IMR-90 (cell line): ENCODE data around the gene PFN1. TPM values are rescaled to one million over a fixed set of nuclear protein-coding genes. Genes with fewer than 3 reads are reported as not detected.

ENCODE experiments used
- ATAC-seq: fragments of 200-7000 bp; cut with Tn5 transposase; 2 replicates; pipeline ENCODE4 v1.9.1; 2020; ENCODE audit warnings: low read depth, mild to moderate bottlenecking, moderate library complexity
- BruUV-seq: library from RNA; stranded (reverse); fragments of 400-500 nt; replicated peaks from 2 replicates; lab custom pipeline; 2021; lab: Mats Ljungman, UMichigan
- CTCF ChIA-PET: fragments of 300-600 bp; formaldehyde crosslinking; extraction: SDS; loops from one replicate; lab custom pipeline; 2021; ENCODE audit warnings: antibody characterized with exemption; lab: Yijun Ruan, JAX
- POLR2A ChIA-PET: fragments of 300-600 bp; sonication (Branson Sonifier 250); formaldehyde crosslinking; loops from one replicate; lab custom pipeline; 2022; ENCODE audit warnings: antibody characterized with exemption; ENCODE audit not compliant: unreplicated experiment; lab: Charles Lee
- DNase-seq: peaks from one replicate; pipeline ENCODE4 v3.0.0; 2013
- H2AFZ ChIP-seq: replicated peaks from 2 replicates; pipeline ENCODE3; 2013; ENCODE audit warnings: low read length, mild to moderate bottlenecking; ENCODE audit not compliant: poor library complexity
- H2AK5ac ChIP-seq: 2 replicates; pipeline ENCODE4 v1.6.1; 2013; ENCODE audit warnings: low read depth, low read length, inconsistent platforms
- H2AK9ac ChIP-seq: replicated peaks from 2 replicates; pipeline ENCODE3; 2013; ENCODE audit warnings: mild to moderate bottlenecking, low read depth, low read length, moderate library complexity; ENCODE audit not compliant: poor library complexity
- H2BK120ac ChIP-seq: 2 replicates; pipeline ENCODE4 v1.6.1; 2013; ENCODE audit warnings: low read depth, low read length, inconsistent platforms
- H2BK15ac ChIP-seq: 3 replicates; pipeline ENCODE4 v1.6.1; 2013; ENCODE audit warnings: low read depth, low read length, inconsistent platforms
- H2BK20ac ChIP-seq: 2 replicates; pipeline ENCODE4 v1.6.1; 2013; ENCODE audit warnings: low read depth, mild to moderate bottlenecking, inconsistent platforms, low read length, moderate library complexity
- H2BK5ac ChIP-seq: 2 replicates; pipeline ENCODE4 v1.6.1; 2013; ENCODE audit warnings: mild to moderate bottlenecking, low read depth, low read length, inconsistent platforms; ENCODE audit not compliant: poor library complexity, severe bottlenecking
- H3K14ac ChIP-seq: replicated peaks from 2 replicates; pipeline ENCODE4 v1.6.1; 2013; ENCODE audit warnings: low read depth, low read length, inconsistent platforms
- H3K18ac ChIP-seq: 2 replicates; pipeline ENCODE4 v1.6.1; 2013; ENCODE audit warnings: low read depth, low read length, control low read depth
- H3K23ac ChIP-seq: 2 replicates; pipeline ENCODE4 v1.6.1; 2013; ENCODE audit warnings: low read depth, low read length, inconsistent platforms
- H3K27ac ChIP-seq: 2 replicates; pipeline ENCODE4 v1.5.1; 2013; ENCODE audit warnings: mild to moderate bottlenecking, control low read depth, low read length; ENCODE audit not compliant: insufficient read depth
- H3K27me3 ChIP-seq: 2 replicates; pipeline ENCODE4 v1.6.1; 2013; ENCODE audit warnings: low read length; ENCODE audit not compliant: control insufficient read depth, insufficient read depth
- H3K36me3 ChIP-seq: 2 replicates; pipeline ENCODE4 v1.6.1; 2013; ENCODE audit warnings: low read length, mixed read lengths; ENCODE audit not compliant: control insufficient read depth, insufficient read depth
- H3K4ac ChIP-seq: 2 replicates; pipeline ENCODE4 v1.6.1; 2013; ENCODE audit warnings: low read depth, low read length, inconsistent platforms
- H3K4me1 ChIP-seq: 2 replicates; pipeline ENCODE4 v1.6.1; 2013; ENCODE audit warnings: low read length, mixed read lengths; ENCODE audit not compliant: control insufficient read depth, insufficient read depth
- H3K4me2 ChIP-seq: 2 replicates; pipeline ENCODE4 v1.6.1; 2013; ENCODE audit warnings: low read depth, mild to moderate bottlenecking, control low read depth, low read length, moderate library complexity
- H3K4me3 ChIP-seq: 2 replicates; pipeline ENCODE4 v1.5.1; 2013; ENCODE audit warnings: low read depth, mild to moderate bottlenecking, control low read depth, low read length, moderate library complexity; ENCODE audit not compliant: insufficient read depth
- H3K56ac ChIP-seq: 2 replicates; pipeline ENCODE4 v1.6.1; 2013; ENCODE audit warnings: low read length, inconsistent platforms; ENCODE audit not compliant: insufficient read depth; ENCODE audit errors: extremely low read depth
- H3K79me1 ChIP-seq, 2 experiments: 2 replicates each; pipeline ENCODE4 v1.6.1; 2013; ENCODE audit warnings: low read length in 2 of 2, inconsistent platforms in 1 of 2, low read depth in 1 of 2
- H3K9ac ChIP-seq: 2 replicates; pipeline ENCODE4 v1.6.1; 2013; ENCODE audit warnings: low read depth, low read length, control low read depth
- H3K9me1 ChIP-seq: 2 replicates; pipeline ENCODE4 v1.6.1; 2013; ENCODE audit warnings: low read length, inconsistent platforms; ENCODE audit not compliant: insufficient read depth
- H3K9me3 ChIP-seq: 2 replicates; pipeline ENCODE4 v1.6.1; 2013; ENCODE audit warnings: low read length; ENCODE audit not compliant: control insufficient read depth, insufficient read depth
- H4K20me1 ChIP-seq: 2 replicates; pipeline ENCODE4 v1.6.1; 2013; ENCODE audit warnings: low read length, inconsistent platforms; ENCODE audit not compliant: insufficient read depth
- H4K5ac ChIP-seq: 2 replicates; pipeline ENCODE4 v1.6.1; 2013; ENCODE audit warnings: mild to moderate bottlenecking, low read depth, low read length, control low read depth
- H4K8ac ChIP-seq, 2 experiments: 2 replicates each; pipeline ENCODE4 v1.6.1; 2013; ENCODE audit warnings: low read depth in 2 of 2, low read length in 2 of 2, control low read depth in 1 of 2, inconsistent platforms in 1 of 2
- H4K91ac ChIP-seq: 2 replicates; pipeline ENCODE4 v1.6.1; 2013; ENCODE audit warnings: low read depth, low read length, inconsistent platforms; ENCODE audit not compliant: insufficient read depth
- BHLHE40 ChIP-seq: fragments of 150-350 bp; IDR thresholded peaks from 2 replicates; pipeline ENCODE4 v1.6.1; 2016; ENCODE audit warnings: mild to moderate bottlenecking, low read depth, low read length
- CEBPB ChIP-seq: IDR thresholded peaks from 2 replicates; pipeline ENCODE4 v1.6.1; 2012; ENCODE audit warnings: low read depth, low read length, improper control_type of control experiment
- CHD1 ChIP-seq: IDR thresholded peaks from 2 replicates; pipeline ENCODE4 v1.6.1; 2012; ENCODE audit warnings: low read depth, low read length, improper control_type of control experiment
- ELK1 ChIP-seq: fragments of 150-350 bp; IDR thresholded peaks from 2 replicates; pipeline ENCODE4 v1.6.1; 2016; ENCODE audit warnings: low read depth, mild to moderate bottlenecking, low read length, moderate library complexity, borderline replicate concordance
- FOS ChIP-seq: fragments of 150-350 bp; IDR thresholded peaks from 2 replicates; pipeline ENCODE4 v1.6.1; 2016; ENCODE audit warnings: low read depth, low read length
- MAFK ChIP-seq: IDR thresholded peaks from 2 replicates; pipeline ENCODE4 v1.6.1; 2012; ENCODE audit warnings: low read depth, low read length, improper control_type of control experiment
- MAZ ChIP-seq: IDR thresholded peaks from 2 replicates; pipeline ENCODE4 v1.6.1; 2012; ENCODE audit warnings: low read depth, mild to moderate bottlenecking, low read length, improper control_type of control experiment, moderate library complexity, borderline replicate concordance
- MXI1 ChIP-seq: IDR thresholded peaks from 2 replicates; pipeline ENCODE4 v1.6.1; 2012; ENCODE audit warnings: low read depth, mild to moderate bottlenecking, low read length, moderate library complexity, borderline replicate concordance
- NFE2L2 ChIP-seq: fragments of 150-350 bp; IDR thresholded peaks from 2 replicates; pipeline ENCODE4 v1.6.1; 2016; ENCODE audit warnings: low read depth, mild to moderate bottlenecking, low read length
- POLR2A ChIP-seq: IDR thresholded peaks from 2 replicates; pipeline ENCODE4 v1.6.1; 2012; ENCODE audit warnings: mild to moderate bottlenecking, low read depth, low read length
- RAD21 ChIP-seq: IDR thresholded peaks from 2 replicates; pipeline ENCODE4 v1.6.1; 2012; ENCODE audit warnings: low read length, improper control_type of control experiment
- RCOR1 ChIP-seq: IDR thresholded peaks from 2 replicates; pipeline ENCODE4 v1.6.1; 2012; ENCODE audit warnings: mild to moderate bottlenecking, low read length, improper control_type of control experiment; ENCODE audit not compliant: insufficient replicate concordance
- WGBS, 2 experiments: methylation state at CpG; one replicate each; pipeline versions ENCODE4 v1.1.5 to v1.1.7; 2013; ENCODE audit warnings: missing lambda C conversion rate in 2 of 2; ENCODE audit not compliant: insufficient read length in 1 of 2; ENCODE audit errors: extremely low coverage in 2 of 2; 5-methylcytosine and 5-hydroxymethylcytosine counted together
- dilution Hi-C: fragments of 300-500 bp; cut with HindIII; formaldehyde crosslinking; loops from one replicate; pipeline ENCODE4 v1.14.3; 2018; ENCODE audit warnings: low sequenced_read_pairs; ENCODE audit not compliant: unreplicated experiment
- in situ Hi-C: fragments of 300-500 bp; cut with MboI; formaldehyde crosslinking; loops from 3 replicates; pipeline ENCODE4 v1.14.3; 2019; ENCODE audit warnings: low sequenced_read_pairs, inconsistent platforms, mixed read lengths
- intact Hi-C: fragments of 100-400 bp; cut with micrococcal nuclease; formaldehyde crosslinking; loops from 2 replicates; pipeline ENCODE4 v1.10.0; 2022
- polyA plus RNA-seq, 3 experiments: library from polyadenylated mRNA; depleted of rRNA; stranded (reverse); fragments of >200 nt; gene quantifications; 2 replicates each; pipeline ENCODE4 v1.2.3, GENCODE V29; 2012; ENCODE audit warnings: low replicate concordance in 1 of 3
- total RNA-seq: library from RNA; depleted of rRNA; stranded (reverse); fragments of >200 nt; gene quantifications from 2 replicates; pipeline ENCODE4 v1.2.3, GENCODE V29; 2012
- TF ChIP-seq, protein P1 (sequence below): conservative IDR thresholded peaks from 2 replicates; pipeline ENCODE4 v1.5.1; 2012; ENCODE audit warnings: mild to moderate bottlenecking, low read depth, low read length, improper control_type of control experiment

PFN1 gene
- total and polyA plus RNA-seq, 2 of the 4 experiments (the other 2 are of a cell fraction) = 348 to 1,671 TPM

DNA sequence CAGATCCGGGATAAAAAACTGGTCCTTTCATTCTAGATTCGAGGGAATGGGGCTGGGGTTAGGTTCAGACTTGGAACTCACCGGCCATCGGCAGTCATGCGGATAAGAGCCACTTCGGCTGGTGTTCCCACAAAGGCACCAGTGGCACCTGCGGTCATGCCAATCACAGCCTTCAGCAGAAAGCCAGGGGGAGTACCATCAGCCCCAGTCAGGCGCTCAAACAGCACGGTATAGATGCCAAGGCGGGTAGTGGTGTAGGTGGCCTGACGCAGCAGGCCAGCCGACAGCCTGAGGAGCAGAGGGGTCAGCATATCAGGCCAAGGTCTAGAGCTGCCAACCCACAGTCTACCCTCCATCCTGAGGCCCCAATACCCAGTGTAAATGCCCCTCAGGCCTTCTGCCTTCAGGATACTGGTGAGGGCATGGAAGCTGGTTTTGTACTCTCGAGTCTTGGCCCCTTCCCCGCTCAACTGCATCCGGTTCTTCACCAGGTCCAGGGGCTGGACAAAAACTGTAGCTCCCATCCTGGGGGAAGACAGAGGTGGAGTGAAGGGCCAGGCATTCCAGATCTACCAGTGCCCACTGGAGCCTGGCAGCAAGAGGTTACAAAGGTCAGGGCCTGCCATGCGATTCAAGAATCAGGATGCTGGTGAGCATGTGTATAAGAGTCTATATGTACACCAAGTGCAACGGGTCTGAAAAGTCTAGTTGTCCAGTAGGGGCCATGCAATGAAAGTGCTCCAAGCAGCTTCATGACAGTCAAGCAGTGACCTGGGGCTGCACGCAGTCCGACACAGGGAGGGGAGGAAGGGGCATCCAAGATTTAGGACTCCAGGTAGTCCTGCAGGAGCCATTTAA lies 9.4 kb downstream of the PFN1 start (continued):
- no peak for TF ChIP-seq MAFK
- TF ChIP-seq MAZ = no peak

DNA sequence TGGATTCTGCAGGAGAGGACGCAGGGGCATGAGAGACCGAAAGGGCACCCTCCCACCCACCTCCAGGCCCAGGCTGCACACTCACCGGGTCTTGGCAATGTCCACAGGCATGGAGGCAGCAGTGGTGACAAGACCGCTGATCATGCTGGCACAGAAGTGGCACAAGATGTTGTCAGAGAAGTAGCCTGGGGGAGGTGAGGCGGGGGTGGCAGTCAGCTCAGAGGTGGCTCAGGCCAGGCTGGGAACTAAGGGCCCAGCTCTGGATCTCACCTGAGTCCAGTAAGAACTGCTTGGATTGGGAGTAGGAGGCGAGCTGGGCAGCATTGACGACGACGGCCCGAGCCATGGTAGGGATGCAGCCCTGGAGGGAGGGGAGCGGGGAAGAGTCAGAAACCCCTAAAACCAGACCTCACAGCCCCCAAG lies 10.2 kb downstream of the PFN1 start:
- dilution Hi-C loops = no loop called here
- in situ Hi-C loops = no loop called here
- TF ChIP-seq, protein P1, sequence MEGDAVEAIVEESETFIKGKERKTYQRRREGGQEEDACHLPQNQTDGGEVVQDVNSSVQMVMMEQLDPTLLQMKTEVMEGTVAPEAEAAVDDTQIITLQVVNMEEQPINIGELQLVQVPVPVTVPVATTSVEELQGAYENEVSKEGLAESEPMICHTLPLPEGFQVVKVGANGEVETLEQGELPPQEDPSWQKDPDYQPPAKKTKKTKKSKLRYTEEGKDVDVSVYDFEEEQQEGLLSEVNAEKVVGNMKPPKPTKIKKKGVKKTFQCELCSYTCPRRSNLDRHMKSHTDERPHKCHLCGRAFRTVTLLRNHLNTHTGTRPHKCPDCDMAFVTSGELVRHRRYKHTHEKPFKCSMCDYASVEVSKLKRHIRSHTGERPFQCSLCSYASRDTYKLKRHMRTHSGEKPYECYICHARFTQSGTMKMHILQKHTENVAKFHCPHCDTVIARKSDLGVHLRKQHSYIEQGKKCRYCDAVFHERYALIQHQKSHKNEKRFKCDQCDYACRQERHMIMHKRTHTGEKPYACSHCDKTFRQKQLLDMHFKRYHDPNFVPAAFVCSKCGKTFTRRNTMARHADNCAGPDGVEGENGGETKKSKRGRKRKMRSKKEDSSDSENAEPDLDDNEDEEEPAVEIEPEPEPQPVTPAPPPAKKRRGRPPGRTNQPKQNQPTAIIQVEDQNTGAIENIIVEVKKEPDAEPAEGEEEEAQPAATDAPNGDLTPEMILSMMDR = no peak
- TF ChIP-seq MXI1 (no peak), RCOR1 (no peak), POLR2A (no peak), RAD21 (no peak), MAFK (no peak), CHD1 (no peak), BHLHE40 (no peak), ELK1 (no peak), CEBPB (no peak), FOS (no peak), NFE2L2 (no peak)

More for the DNA sequence above, 10.2 kb downstream of the PFN1 start:
- Histone ChIP-seq H3K4me2 (no peak overlapping the region; the same call in 1 of the 2 replicates), H2AK5ac (no peak overlapping the region), H3K79me1 (peaks cover 17 to 42% of the 10 kb centered on the region in 2 experiments; a peak in 3 of 4 replicates), H4K5ac (no peak overlapping the region), H3K4me3 (no peak overlapping the region), H3K4me1 (peaks cover 14% of the 10 kb centered on the region), H3K18ac (no peak overlapping the region), H3K56ac (no peak overlapping the region), H3K36me3 (peaks cover 26% of the 10 kb centered on the region), H4K20me1 (peaks cover 19% of the 10 kb centered on the region; the same call in 1 of the 2 replicates), H3K27ac (no peak overlapping the region), H2BK120ac (no peak overlapping the region), H3K9me3 (no peaks in the 10 kb centered on the region), H3K23ac (no peak overlapping the region), H3K14ac (no peak overlapping the region), H2BK20ac (no peak overlapping the region), H3K4ac (no peak overlapping the region), H2BK5ac (no peak overlapping the region), H4K91ac (no peak overlapping the region), H2AFZ (no peak overlapping the region), H2AK9ac (no peak overlapping the region), H3K9me1 (peaks cover 17% of the 10 kb centered on the region), H3K9ac (no peak overlapping the region), H4K8ac (no peak overlapping the region), H3K27me3 (no peaks in the 10 kb centered on the region), H2BK15ac (no peak overlapping the region)
- ATAC-seq (no peak), DNase-seq (no peak)
- no CpG with 5 or more reads among the region's 11 CpGs for WGBS, 2 experiments
- intact Hi-C loops = no loop called here
- POLR2A ChIA-PET = no interaction called here
- BruUV-seq = no TSS peak
- CTCF ChIA-PET = no interaction called here
